ENCODE data around the gene HERC2. TPM values are rescaled to one million over a fixed set of nuclear protein-coding genes. Genes with fewer than 3 reads are reported as not detected.

HERC2 gene
- total and polyA plus RNA-seq, 2 of the 4 experiments (the other 2 are of a cell fraction), result 20.8 to 28.9 TPM

DNA sequence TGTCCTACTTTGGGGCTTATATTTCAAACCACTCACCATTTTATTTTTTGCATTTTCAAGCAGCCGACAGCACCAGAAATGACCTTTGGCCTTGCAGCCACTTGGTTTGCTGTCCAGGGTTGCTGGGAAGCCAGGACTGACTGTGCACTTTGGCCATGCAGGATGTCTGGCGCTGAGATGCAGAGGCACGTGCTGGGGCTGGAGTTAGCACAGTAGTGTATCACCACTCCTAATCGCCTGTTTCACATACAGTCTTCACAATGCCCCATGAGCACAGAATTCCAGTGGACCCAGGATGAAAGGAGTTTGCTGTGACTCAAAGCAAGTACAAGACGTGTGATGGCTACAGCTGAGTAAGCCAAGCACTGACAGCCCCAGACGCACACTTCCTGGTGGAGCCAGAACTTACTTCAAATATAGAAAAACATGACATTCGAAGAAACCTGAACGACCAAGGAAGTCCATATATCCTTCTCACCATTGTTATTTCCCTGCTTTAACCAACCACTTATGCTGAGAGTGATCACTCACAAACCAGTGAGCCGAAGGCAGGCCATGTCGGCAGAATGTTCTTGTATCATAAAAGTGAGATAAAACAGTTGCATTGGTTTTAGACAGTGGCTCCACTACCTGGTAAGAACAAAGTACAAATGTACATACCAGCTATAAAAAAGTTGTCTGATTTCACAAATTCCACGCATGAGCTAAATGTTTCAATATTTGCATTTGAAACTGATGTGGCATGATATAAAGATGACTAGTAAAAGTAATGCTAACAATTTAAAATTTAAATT is 238.9 kb downstream of the HERC2 start:
- dilution Hi-C loops (cut with HindIII; ENCODE audit: low sequenced_read_pairs, unreplicated experiment) (no loop called here), in situ Hi-C loops (cut with MboI; ENCODE audit: low sequenced_read_pairs) (no loop called here), intact Hi-C loops (cut with micrococcal nuclease) (no loop called here)
- Histone ChIP-seq H3K4me2 (ENCODE audit: low read depth, low read length) (no peak overlapping the region), H3K18ac (ENCODE audit: low read depth, low read length) (no peak overlapping the region), H3K4me3 (ENCODE audit: insufficient read depth, low read depth, low read length) (no peak overlapping the region), H4K20me1 (ENCODE audit: insufficient read depth, low read length) (no peaks in the 10 kb centered on the region), H3K9ac (ENCODE audit: low read depth, low read length) (no peak overlapping the region), H3K23ac (ENCODE audit: low read depth, low read length) (no peak overlapping the region), H2BK20ac (ENCODE audit: low read depth, low read length) (no peak overlapping the region), H3K27ac (ENCODE audit: insufficient read depth, low read length) (no peak overlapping the region), H4K5ac (ENCODE audit: low read depth, low read length) (no peak overlapping the region), H2AK5ac (ENCODE audit: low read depth, low read length) (no peak overlapping the region), H3K14ac (replicated peaks; ENCODE audit: low read depth, low read length) (no peak overlapping the region), H3K56ac (ENCODE audit: extremely low read depth, insufficient read depth, low read length) (no peak overlapping the region), H3K79me1 (ENCODE audit: low read depth in 1 of 2, low read length in 2 of 2) (no peaks in the 10 kb centered on the region), H3K4ac (ENCODE audit: low read depth, low read length) (no peak overlapping the region), H3K9me1 (ENCODE audit: insufficient read depth, low read length) (no peaks in the 10 kb centered on the region), H2BK5ac (ENCODE audit: low read depth, low read length, poor library complexity, severe bottlenecking) (no peak overlapping the region), H3K27me3 (ENCODE audit: control insufficient read depth, insufficient read depth, low read length) (no peaks in the 10 kb centered on the region), H3K36me3 (ENCODE audit: control insufficient read depth, insufficient read depth, low read length) (no peaks in the 10 kb centered on the region), H2AK9ac (replicated peaks; ENCODE audit: low read depth, low read length, poor library complexity) (no peak overlapping the region), H2AFZ (replicated peaks; ENCODE audit: low read length, poor library complexity) (no peak overlapping the region), H3K9me3 (ENCODE audit: control insufficient read depth, insufficient read depth, low read length) (no peaks in the 10 kb centered on the region), H2BK120ac (ENCODE audit: low read depth, low read length) (no peak overlapping the region), H4K91ac (ENCODE audit: insufficient read depth, low read depth, low read length) (no peak overlapping the region), H2BK15ac (ENCODE audit: low read depth, low read length) (no peak overlapping the region), H4K8ac (ENCODE audit: low read depth in 2 of 2, low read length in 2 of 2) (no peak overlapping the region), H3K4me1 (ENCODE audit: control insufficient read depth, insufficient read depth, low read length) (no peaks in the 10 kb centered on the region)
- ATAC-seq (ENCODE audit: low read depth) (no peak), DNase-seq (no peak)
- ChIA-PET POLR2A (ENCODE audit: unreplicated experiment) (no interaction called here), CTCF (no interaction called here)
- TF ChIP-seq NFE2L2 (IDR thresholded peaks at IDR 0.05; ENCODE audit: low read depth, low read length) (no peak), FOS (IDR thresholded peaks at IDR 0.05; ENCODE audit: low read depth, low read length) (no peak), MAZ (IDR thresholded peaks at IDR 0.05; ENCODE audit: borderline replicate concordance, low read depth, low read length) (no peak), CEBPB (IDR thresholded peaks at IDR 0.05; ENCODE audit: low read depth, low read length) (no peak), ELK1 (IDR thresholded peaks at IDR 0.05; ENCODE audit: borderline replicate concordance, low read depth, low read length) (no peak), MAFK (IDR thresholded peaks at IDR 0.05; ENCODE audit: low read depth, low read length) (no peak), RFX5 (IDR thresholded peaks at IDR 0.05; ENCODE audit: low read depth, low read length) (no peak), RAD21 (IDR thresholded peaks at IDR 0.05; ENCODE audit: low read length) (no peak), POLR2A (IDR thresholded peaks at IDR 0.05; ENCODE audit: low read depth, low read length) (no peak), BHLHE40 (IDR thresholded peaks at IDR 0.05; ENCODE audit: low read depth, low read length) (no peak), MXI1 (IDR thresholded peaks at IDR 0.05; ENCODE audit: borderline replicate concordance, low read depth, low read length) (no peak), CHD1 (IDR thresholded peaks at IDR 0.05; ENCODE audit: low read depth, low read length) (no peak), SMC3 (IDR thresholded peaks at IDR 0.05; ENCODE audit: low read depth, low read length) (no peak)
- TF ChIP-seq, protein P1, sequence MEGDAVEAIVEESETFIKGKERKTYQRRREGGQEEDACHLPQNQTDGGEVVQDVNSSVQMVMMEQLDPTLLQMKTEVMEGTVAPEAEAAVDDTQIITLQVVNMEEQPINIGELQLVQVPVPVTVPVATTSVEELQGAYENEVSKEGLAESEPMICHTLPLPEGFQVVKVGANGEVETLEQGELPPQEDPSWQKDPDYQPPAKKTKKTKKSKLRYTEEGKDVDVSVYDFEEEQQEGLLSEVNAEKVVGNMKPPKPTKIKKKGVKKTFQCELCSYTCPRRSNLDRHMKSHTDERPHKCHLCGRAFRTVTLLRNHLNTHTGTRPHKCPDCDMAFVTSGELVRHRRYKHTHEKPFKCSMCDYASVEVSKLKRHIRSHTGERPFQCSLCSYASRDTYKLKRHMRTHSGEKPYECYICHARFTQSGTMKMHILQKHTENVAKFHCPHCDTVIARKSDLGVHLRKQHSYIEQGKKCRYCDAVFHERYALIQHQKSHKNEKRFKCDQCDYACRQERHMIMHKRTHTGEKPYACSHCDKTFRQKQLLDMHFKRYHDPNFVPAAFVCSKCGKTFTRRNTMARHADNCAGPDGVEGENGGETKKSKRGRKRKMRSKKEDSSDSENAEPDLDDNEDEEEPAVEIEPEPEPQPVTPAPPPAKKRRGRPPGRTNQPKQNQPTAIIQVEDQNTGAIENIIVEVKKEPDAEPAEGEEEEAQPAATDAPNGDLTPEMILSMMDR (conservative IDR thresholded peaks at IDR 0.05; ENCODE audit: low read depth, low read length), result no peak
- TF ChIP-seq, protein P2, sequence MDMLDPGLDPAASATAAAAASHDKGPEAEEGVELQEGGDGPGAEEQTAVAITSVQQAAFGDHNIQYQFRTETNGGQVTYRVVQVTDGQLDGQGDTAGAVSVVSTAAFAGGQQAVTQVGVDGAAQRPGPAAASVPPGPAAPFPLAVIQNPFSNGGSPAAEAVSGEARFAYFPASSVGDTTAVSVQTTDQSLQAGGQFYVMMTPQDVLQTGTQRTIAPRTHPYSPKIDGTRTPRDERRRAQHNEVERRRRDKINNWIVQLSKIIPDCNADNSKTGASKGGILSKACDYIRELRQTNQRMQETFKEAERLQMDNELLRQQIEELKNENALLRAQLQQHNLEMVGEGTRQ (IDR thresholded peaks at IDR 0.05; ENCODE audit: low read depth, low read length), result no peak
- WGBS, 2 experiments (ENCODE audit: extremely low coverage in 2 of 2, insufficient read length in 1 of 2), result 38% methylated on average over 2 of the region's 11 CpGs; no CpG with 5 or more reads in 1 of the 2 experiments
- no TSS peak for BruUV-seq (replicated peaks)
